H9 (cell line): ENCODE results near the gene PLXND1. TPM values are rescaled to one million over a fixed set of nuclear protein-coding genes. Genes with fewer than 3 reads are reported as not detected.
A peak's percentile ranks its signal among the peaks of the same experiment; 100 is the strongest.

ENCODE experiments used
- DNase-seq: peaks from one replicate; pipeline ENCODE4 v3.0.0-alpha.2; 2017
- H2AFZ ChIP-seq: one replicate; pipeline ENCODE4 v1.6.1; 2013; ENCODE audit warnings: mild to moderate bottlenecking, low read length, control low read depth, moderate library complexity
- H2AK5ac ChIP-seq: 2 replicates; pipeline ENCODE4 v1.6.1; 2013; ENCODE audit warnings: low read length, control low read depth, mixed read lengths; ENCODE audit not compliant: insufficient read length
- H2BK120ac ChIP-seq: one replicate; pipeline ENCODE4 v1.6.1; 2013; ENCODE audit warnings: low read depth, mild to moderate bottlenecking, low read length, control low read depth, inconsistent platforms; ENCODE audit not compliant: poor library complexity, severe bottlenecking
- H2BK12ac ChIP-seq: 2 replicates; pipeline ENCODE4 v1.6.1; 2013; ENCODE audit warnings: low read length, control low read depth, mixed read lengths, low read depth; ENCODE audit not compliant: insufficient read length
- H2BK15ac ChIP-seq: 2 replicates; pipeline ENCODE4 v1.6.1; 2013; ENCODE audit warnings: low read depth, low read length, control low read depth
- H2BK20ac ChIP-seq: one replicate; pipeline ENCODE4 v1.6.1; 2013; ENCODE audit warnings: low read depth, mild to moderate bottlenecking, low read length, control low read depth, inconsistent platforms; ENCODE audit not compliant: poor library complexity, severe bottlenecking
- H2BK5ac ChIP-seq: 2 replicates; pipeline ENCODE4 v1.6.1; 2013; ENCODE audit warnings: low read length, control low read depth, mixed read lengths; ENCODE audit not compliant: insufficient read length
- H3K14ac ChIP-seq: 2 replicates; pipeline ENCODE4 v1.6.1; 2013; ENCODE audit warnings: low read length, control low read depth; ENCODE audit not compliant: insufficient read depth
- H3K18ac ChIP-seq: 2 replicates; pipeline ENCODE4 v1.6.1; 2013; ENCODE audit warnings: low read depth, mild to moderate bottlenecking, mixed read lengths, low read length, control low read depth; ENCODE audit not compliant: insufficient read length
- H3K23ac ChIP-seq: 2 replicates; pipeline ENCODE4 v1.6.1; 2013; ENCODE audit warnings: low read length, control low read depth, mixed read lengths, low read depth; ENCODE audit not compliant: insufficient read length
- H3K23me2 ChIP-seq: 2 replicates; pipeline ENCODE4 v1.6.1; 2013; ENCODE audit warnings: low read depth, mild to moderate bottlenecking, mixed read lengths, low read length, control low read depth; ENCODE audit not compliant: insufficient read length, poor library complexity, severe bottlenecking
- H3K27ac ChIP-seq: 2 replicates; pipeline ENCODE4 v1.5.1; 2013; ENCODE audit warnings: low read length, control low read depth, mixed read lengths, low read depth; ENCODE audit not compliant: insufficient read length
- H3K27me3 ChIP-seq: 2 replicates; pipeline ENCODE4 v1.6.1; 2013; ENCODE audit warnings: low read length, control low read depth, inconsistent platforms; ENCODE audit not compliant: insufficient read depth
- H3K4ac ChIP-seq: 2 replicates; pipeline ENCODE4 v1.6.1; 2013; ENCODE audit warnings: low read depth, mild to moderate bottlenecking, control low read depth, inconsistent platforms, low read length, moderate library complexity
- H3K4me1 ChIP-seq: 2 replicates; pipeline ENCODE4 v1.6.1; 2013; ENCODE audit warnings: low read length, control low read depth, inconsistent platforms; ENCODE audit not compliant: insufficient read depth
- H3K4me2 ChIP-seq: 2 replicates; pipeline ENCODE4 v1.6.1; 2013; ENCODE audit warnings: low read length, control low read depth, mixed read lengths; ENCODE audit not compliant: insufficient read length, insufficient read depth
- H3K56ac ChIP-seq: 2 replicates; pipeline ENCODE4 v1.6.1; 2013; ENCODE audit warnings: low read depth, mild to moderate bottlenecking, mixed read lengths, low read length, control low read depth; ENCODE audit not compliant: insufficient read length
- H3K79me1 ChIP-seq: 2 replicates; pipeline ENCODE4 v1.6.1; 2013; ENCODE audit warnings: low read depth, mild to moderate bottlenecking, moderate library complexity, low read length, control low read depth, inconsistent platforms; ENCODE audit not compliant: insufficient read depth, poor library complexity, severe bottlenecking
- H3K79me2 ChIP-seq: 2 replicates; pipeline ENCODE4 v1.6.1; 2013; ENCODE audit warnings: low read length, control low read depth, inconsistent platforms; ENCODE audit not compliant: insufficient read depth
- H3K9ac ChIP-seq: 2 replicates; pipeline ENCODE4 v1.6.1; 2013; ENCODE audit warnings: low read length, control low read depth, mixed read lengths; ENCODE audit not compliant: insufficient read length; ENCODE audit errors: extremely low read depth
- H3K9me3 ChIP-seq: one replicate; pipeline ENCODE4 v1.6.1; 2013; ENCODE audit warnings: low read depth, low read length, inconsistent platforms; ENCODE audit not compliant: control insufficient read depth
- H3T11ph ChIP-seq: one replicate; pipeline ENCODE4 v1.6.1; 2013; ENCODE audit warnings: mild to moderate bottlenecking, low read length, control low read depth, inconsistent platforms
- H4K20me1 ChIP-seq: one replicate; pipeline ENCODE4 v1.6.1; 2013; ENCODE audit not compliant: control insufficient read depth, insufficient read length, insufficient read depth
- H4K5ac ChIP-seq: 2 replicates; pipeline ENCODE4 v1.6.1; 2013; ENCODE audit warnings: low read depth, mild to moderate bottlenecking, mixed read lengths, low read length, control low read depth; ENCODE audit not compliant: insufficient read length
- H4K8ac ChIP-seq: replicated peaks from 2 replicates; pipeline ENCODE4 v1.6.1; 2013; ENCODE audit warnings: low read length, control low read depth, mixed read lengths, low read depth; ENCODE audit not compliant: insufficient read length
- H4K91ac ChIP-seq: 2 replicates; pipeline ENCODE4 v1.6.1; 2013; ENCODE audit warnings: low read depth, mild to moderate bottlenecking, moderate library complexity, mixed read lengths, low read length, control low read depth; ENCODE audit not compliant: insufficient read length
- H3K27ac Mint-ChIP-seq, 3 experiments: 2 replicates in 2 of 3; 3 replicates in 1 of 3; pipeline ENCODE4 v1.8.0; 2020 to 2021; ENCODE audit warnings: mixed read lengths in 3 of 3, mild to moderate bottlenecking in 1 of 3, moderate library complexity in 1 of 3
- H3K27me3 Mint-ChIP-seq: 2 replicates; pipeline ENCODE4 v1.8.0; 2021; ENCODE audit warnings: low read depth, mild to moderate bottlenecking, moderate library complexity, mixed read lengths
- H3K36me3 Mint-ChIP-seq, 3 experiments: 2 replicates in 2 of 3; 3 replicates in 1 of 3; pipeline ENCODE4 v1.8.0; 2020 to 2021; ENCODE audit warnings: low read depth in 3 of 3, mixed read lengths in 3 of 3; ENCODE audit not compliant: insufficient read depth in 1 of 3
- H3K4me1 Mint-ChIP-seq, 2 experiments: 2 replicates each; pipeline ENCODE4 v1.8.0; 2020; ENCODE audit warnings: mixed read lengths in 2 of 2
- H3K4me3 Mint-ChIP-seq, 2 experiments: 2 replicates in 1 of 2; 3 replicates in 1 of 2; pipeline ENCODE4 v1.8.0; 2020 to 2021; ENCODE audit warnings: mild to moderate bottlenecking in 2 of 2, mixed read lengths in 2 of 2, moderate library complexity in 1 of 2
- H3K9me3 Mint-ChIP-seq, 2 experiments: 2 replicates in 1 of 2; 3 replicates in 1 of 2; pipeline ENCODE4 v1.8.0; 2020; ENCODE audit warnings: mild to moderate bottlenecking in 2 of 2, mixed read lengths in 2 of 2, moderate library complexity in 1 of 2
- WGBS: extraction: QIAGEN DNeasy Blood & Tissue Kit; methylation state at CpG from one replicate; pipeline ENCODE4 v1.1.7; 2013; ENCODE audit warnings: missing lambda C conversion rate, low lambda C conversion rate, mixed read lengths; ENCODE audit not compliant: insufficient read length; ENCODE audit errors: extremely low coverage; 5-methylcytosine and 5-hydroxymethylcytosine counted together
- total RNA-seq: library from RNA; stranded (reverse); gene quantifications from 2 replicates; pipeline ENCODE4 v1.2.1, GENCODE V29; 2021
- TF ChIP-seq, protein P1 (sequence below): fragments of 200-600 bp; sonication (generic); conservative IDR thresholded peaks from 3 replicates; pipeline ENCODE4 v1.8.0; 2021; ENCODE audit warnings: antibody characterized with exemption, mild to moderate bottlenecking

PLXND1 gene
- total RNA-seq, 1 experiment from 2014 or later = 50.9 TPM

DNA sequence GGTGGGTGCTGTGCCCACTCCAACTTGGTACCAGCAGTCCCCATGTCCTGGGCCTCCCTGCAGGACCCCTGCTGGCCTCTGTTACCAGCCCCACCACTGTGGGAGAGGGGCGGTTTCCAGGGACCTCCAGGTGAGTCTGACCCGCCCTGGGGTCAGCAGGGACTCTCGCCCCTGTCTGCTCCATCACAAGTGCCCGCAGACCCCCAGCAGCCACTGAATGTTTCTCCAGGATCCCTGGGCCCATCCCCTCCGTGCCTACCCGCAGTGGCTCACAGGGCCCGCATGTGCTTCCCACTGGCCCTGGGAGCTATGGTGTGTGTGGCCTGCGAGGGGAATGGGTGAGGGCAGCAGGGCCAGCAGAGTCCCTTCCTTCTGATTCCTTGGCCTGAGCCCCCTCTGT lies 87.9 kb downstream of the PLXND1 start:
- Histone ChIP-seq H4K20me1 (no peaks in the 10 kb centered on the region), H3K4ac (no peak overlapping the region), H3K23me2 (no peaks in the 10 kb centered on the region), H2AK5ac (no peak overlapping the region), H2BK12ac (no peak overlapping the region), H4K91ac (no peak overlapping the region), H3K9ac (no peak overlapping the region), H3K18ac (no peak overlapping the region), H3K4me2 (no peak overlapping the region), H2BK15ac (no peak overlapping the region), H3K27ac (no peak overlapping the region), H2AFZ (no peak overlapping the region), H4K8ac (no peak overlapping the region), H3K4me1 (no peaks in the 10 kb centered on the region), H3T11ph (no peak overlapping the region), H4K5ac (no peak overlapping the region), H3K9me3 (no peaks in the 10 kb centered on the region), H3K27me3 (no peaks in the 10 kb centered on the region; the same call in 1 of the 2 replicates), H2BK120ac (no peak overlapping the region), H2BK5ac (no peak overlapping the region), H3K14ac (no peak overlapping the region; the same call in 1 of the 2 replicates), H3K79me2 (no peaks in the 10 kb centered on the region), H3K23ac (no peak overlapping the region), H2BK20ac (no peak overlapping the region), H3K56ac (no peak overlapping the region), H3K79me1 (no peaks in the 10 kb centered on the region)
- Mint-ChIP-seq H3K4me3 (no peak overlapping the region), H3K4me1 (peaks cover 4 to 6% of the 10 kb centered on the region in 2 experiments; a peak in 3 of 4 replicates), H3K27me3 (no peaks in the 10 kb centered on the region), H3K9me3 (no peaks in the 10 kb centered on the region), H3K36me3 (peaks cover 7 to 16% (median 10%) of the 10 kb centered on the region in 3 experiments), H3K27ac (peak overlapping the region in 1 of 3 experiments; percentile 92; a peak in 3 of 7 replicates)
- no CpG with 5 or more reads among the region's 8 CpGs for WGBS
- DNase-seq = no peak
- TF ChIP-seq, protein P1, sequence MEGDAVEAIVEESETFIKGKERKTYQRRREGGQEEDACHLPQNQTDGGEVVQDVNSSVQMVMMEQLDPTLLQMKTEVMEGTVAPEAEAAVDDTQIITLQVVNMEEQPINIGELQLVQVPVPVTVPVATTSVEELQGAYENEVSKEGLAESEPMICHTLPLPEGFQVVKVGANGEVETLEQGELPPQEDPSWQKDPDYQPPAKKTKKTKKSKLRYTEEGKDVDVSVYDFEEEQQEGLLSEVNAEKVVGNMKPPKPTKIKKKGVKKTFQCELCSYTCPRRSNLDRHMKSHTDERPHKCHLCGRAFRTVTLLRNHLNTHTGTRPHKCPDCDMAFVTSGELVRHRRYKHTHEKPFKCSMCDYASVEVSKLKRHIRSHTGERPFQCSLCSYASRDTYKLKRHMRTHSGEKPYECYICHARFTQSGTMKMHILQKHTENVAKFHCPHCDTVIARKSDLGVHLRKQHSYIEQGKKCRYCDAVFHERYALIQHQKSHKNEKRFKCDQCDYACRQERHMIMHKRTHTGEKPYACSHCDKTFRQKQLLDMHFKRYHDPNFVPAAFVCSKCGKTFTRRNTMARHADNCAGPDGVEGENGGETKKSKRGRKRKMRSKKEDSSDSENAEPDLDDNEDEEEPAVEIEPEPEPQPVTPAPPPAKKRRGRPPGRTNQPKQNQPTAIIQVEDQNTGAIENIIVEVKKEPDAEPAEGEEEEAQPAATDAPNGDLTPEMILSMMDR = no peak
